ENCODE data around the gene LSM10. TPM values are rescaled to one million over a fixed set of nuclear protein-coding genes. Genes with fewer than 3 reads are reported as not detected.
A peak's percentile ranks its signal among the peaks of the same experiment; 100 is the strongest.

The LSM10 gene
- total and polyA plus RNA-seq, 2 experiments from 2014 or later: 27.5 to 98.9 TPM

DNA sequence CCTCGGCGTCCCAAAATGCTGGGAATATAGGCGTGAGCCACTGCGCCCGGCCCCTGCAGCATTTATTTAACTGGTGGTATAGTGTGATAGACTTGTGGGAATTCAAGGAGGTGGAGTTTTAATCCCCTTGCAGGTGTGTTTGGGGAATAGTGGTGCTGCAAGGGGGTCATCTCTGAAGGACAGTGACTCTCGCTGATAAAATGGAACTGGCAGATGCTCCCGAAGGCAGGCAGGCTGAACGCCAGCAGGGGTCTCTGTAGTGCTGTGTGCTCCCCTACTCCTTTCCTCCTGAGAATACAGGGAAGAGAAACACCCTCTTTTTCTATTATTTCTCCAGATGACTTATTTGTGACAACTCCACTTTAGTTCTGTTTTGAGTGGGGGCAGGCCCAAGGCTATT, 48.6 kb upstream of the LSM10 start:
- H3K9me2 ChIP-seq (ENCODE audit: insufficient read depth): no peaks in the 10 kb centered on the region
- H3F3A ChIP-seq (replicated peaks; ENCODE audit: low read depth): no peaks in the 10 kb centered on the region
- no peak overlapping the region for H3K4me3 ChIP-seq
- peaks cover under 1% of the 10 kb centered on the region; the same call in 1 of the 2 replicates for H3K4me1 ChIP-seq (ENCODE audit: insufficient read depth)
- H3K4me2 ChIP-seq: no peak overlapping the region
- Mint-ChIP-seq H3K27me3 (ENCODE audit: insufficient read depth, low read depth, poor library complexity) (peaks cover 9% of the 10 kb centered on the region), H3K27ac (0 out of 2 replicates have a peak overlapping the region, but pooled peaks have one; percentile 3), H3K9me3 (no peaks in the 10 kb centered on the region), H3K36me3 (ENCODE audit: low read depth) (no peaks in the 10 kb centered on the region; the same call in 2 of the 3 replicates), H3K4me1 (peaks cover 13% of the 10 kb centered on the region), H3K4me3 (no peak overlapping the region)
- H3K36me3 ChIP-seq (ENCODE audit: insufficient read depth): no peaks in the 10 kb centered on the region
- H3K79me2 ChIP-seq (replicated peaks; ENCODE audit: insufficient read depth): no peaks in the 10 kb centered on the region
- H3K27me3 ChIP-seq (ENCODE audit: insufficient read depth): no peaks in the 10 kb centered on the region
- DNase-seq (ENCODE audit: low spot score) (peak; percentile 86), ATAC-seq (peak; percentile 38)
- no peak overlapping the region for H3K27ac ChIP-seq (ENCODE audit: low read depth)
- no peaks in the 10 kb centered on the region for H4K20me1 ChIP-seq (replicated peaks; ENCODE audit: insufficient read depth)
- TF ChIP-seq CTCF (conservative IDR thresholded peaks at IDR 0.05; ENCODE audit: low read depth in 2 of 2) (peak; percentile 73 to 86), STAT1 (IDR thresholded peaks at IDR 0.05; ENCODE audit: unreplicated experiment) (no peak), EZH2phosphoT487 (IDR thresholded peaks at IDR 0.05; ENCODE audit: unreplicated experiment) (no peak), ZNF114 (CRISPR knock-in tag; IDR thresholded peaks at IDR 0.05) (no peak), NANOG (IDR thresholded peaks at IDR 0.05; ENCODE audit: borderline replicate concordance) (no peak), EZH2 (IDR thresholded peaks at IDR 0.05; ENCODE audit: low read depth, unreplicated experiment) (no peak)
- no peak overlapping the region; the same call in 1 of the 2 replicates for H2AFZ ChIP-seq

- H3K4me1 Mint-ChIP-seq: peaks cover 22% of the 10 kb centered on the region; the same call in 2 of the 3 replicates
- no peaks in the 10 kb centered on the region for H3K9me3 Mint-ChIP-seq
- no peak overlapping the region for H3K27ac Mint-ChIP-seq
- H3K27me3 Mint-ChIP-seq (ENCODE audit: insufficient read depth, low read depth, poor library complexity): peaks cover 4% of the 10 kb centered on the region
- no peaks in the 10 kb centered on the region for H4K20me1 ChIP-seq (replicated peaks; ENCODE audit: insufficient read depth)
- H3K9me2 ChIP-seq (ENCODE audit: insufficient read depth): no peaks in the 10 kb centered on the region
- no peaks in the 10 kb centered on the region for H3F3A ChIP-seq (replicated peaks; ENCODE audit: low read depth)
- no peaks in the 10 kb centered on the region for H3K79me2 ChIP-seq (replicated peaks; ENCODE audit: insufficient read depth)
- H3K4me3 Mint-ChIP-seq: no peak overlapping the region
- no peak overlapping the region for H3K4me3 ChIP-seq
- no peak for ATAC-seq
- H3K27me3 ChIP-seq (ENCODE audit: insufficient read depth): no peaks in the 10 kb centered on the region
- peaks cover 14% of the 10 kb centered on the region for H3K4me1 ChIP-seq (ENCODE audit: insufficient read depth)
- H3K4me2 ChIP-seq: no peak overlapping the region
- no peak for DNase-seq (ENCODE audit: low spot score)
- H3K27ac ChIP-seq (ENCODE audit: low read depth): no peak overlapping the region
- no peaks in the 10 kb centered on the region for H3K36me3 Mint-ChIP-seq (ENCODE audit: low read depth)
- TF ChIP-seq NANOG (IDR thresholded peaks at IDR 0.05; ENCODE audit: borderline replicate concordance) (no peak), STAT1 (IDR thresholded peaks at IDR 0.05; ENCODE audit: unreplicated experiment) (no peak), EZH2phosphoT487 (IDR thresholded peaks at IDR 0.05; ENCODE audit: unreplicated experiment) (no peak), JUNB (IDR thresholded peaks at IDR 0.05; ENCODE audit: unreplicated experiment) (no peak)
- no peaks in the 10 kb centered on the region for H3K36me3 ChIP-seq (ENCODE audit: insufficient read depth)
- no peak overlapping the region for H2AFZ ChIP-seq
Observed at GRCh38 chr1:36443297-36443696, 45.6 kb upstream of the LSM10 start.

- ATAC-seq: no peak
- no peaks in the 10 kb centered on the region for H3K36me3 Mint-ChIP-seq (ENCODE audit: low read depth)
- Histone ChIP-seq H3K79me2 (replicated peaks; ENCODE audit: insufficient read depth) (no peaks in the 10 kb centered on the region), H3K27me3 (ENCODE audit: insufficient read depth) (no peaks in the 10 kb centered on the region), H3K4me2 (no peak overlapping the region), H2AFZ (no peak overlapping the region), H3K9me2 (ENCODE audit: insufficient read depth) (no peaks in the 10 kb centered on the region), H3K4me3 (no peak overlapping the region), H3F3A (replicated peaks; ENCODE audit: low read depth) (no peaks in the 10 kb centered on the region), H3K36me3 (ENCODE audit: insufficient read depth) (no peaks in the 10 kb centered on the region), H4K20me1 (replicated peaks; ENCODE audit: insufficient read depth) (no peaks in the 10 kb centered on the region), H3K27ac (ENCODE audit: low read depth) (no peak overlapping the region), H3K4me1 (ENCODE audit: insufficient read depth) (peaks cover 14% of the 10 kb centered on the region)
- TF ChIP-seq ZNF114 (CRISPR knock-in tag; IDR thresholded peaks at IDR 0.05): no peak
- H3K4me3 Mint-ChIP-seq: no peak overlapping the region
- peaks cover 4% of the 10 kb centered on the region for H3K27me3 Mint-ChIP-seq (ENCODE audit: insufficient read depth, low read depth, poor library complexity)
- H3K27ac Mint-ChIP-seq: no peak overlapping the region
- H3K4me1 Mint-ChIP-seq: peaks cover 22% of the 10 kb centered on the region; the same call in 2 of the 3 replicates
- no peak for DNase-seq (ENCODE audit: low spot score)
- no peaks in the 10 kb centered on the region for H3K9me3 Mint-ChIP-seq
Observed at GRCh38 chr1:36442337-36442736, 44.6 kb upstream of the LSM10 start.

Measured in GM23338 (cell line).